BLaER1 treated with 17β-estradiol and CSF1 and Interleukin-3, amounts not matched to agents 10 nM and 100 nM (cell line): ENCODE measurements around the gene FRMD4A.

Experiments used
- H3K27ac ChIP-seq, 11 experiments: shearing (Covaris generic); formaldehyde crosslinking; 2 replicates each; pipeline ENCODE4 v1.8.1; 2022
- H3K27me3 ChIP-seq, 11 experiments: shearing (Covaris generic); formaldehyde crosslinking; 2 replicates each; pipeline ENCODE4 v1.8.1; 2022
- H3K36me3 ChIP-seq, 11 experiments: shearing (Covaris generic); formaldehyde crosslinking; 2 replicates each; pipeline ENCODE4 v1.8.1; 2022
- H3K4me1 ChIP-seq, 10 experiments: shearing (Covaris generic); formaldehyde crosslinking; 2 replicates each; pipeline ENCODE4 v1.8.1; 2022
- H3K4me2 ChIP-seq, 11 experiments: shearing (Covaris generic); formaldehyde crosslinking; 2 replicates each; pipeline ENCODE4 v1.8.1; 2022
- H3K4me3 ChIP-seq, 10 experiments: shearing (Covaris generic); formaldehyde crosslinking; 2 replicates each; pipeline ENCODE4 v1.8.1; 2022
- H3K9ac ChIP-seq, 11 experiments: shearing (Covaris generic); formaldehyde crosslinking; 2 replicates each; pipeline ENCODE4 v1.8.1; 2022
- H3K9me3 ChIP-seq, 11 experiments: shearing (Covaris generic); formaldehyde crosslinking; replicated peaks in 1 of 11; 2 replicates each; pipeline ENCODE4 v1.8.1; 2022
- H4K20me1 ChIP-seq, 11 experiments: shearing (Covaris generic); formaldehyde crosslinking; 2 replicates each; pipeline ENCODE4 v1.8.1; 2022
- Cebpa-rat ChIP-seq, 11 experiments: shearing (Covaris generic); IDR thresholded peaks; 2 replicates each; pipeline ENCODE4 v1.8.1; 2022

FRMD4A gene

GRCh38 chr10:13612654-13613373 is 717.9 kb downstream of the FRMD4A start:
- no peak overlapping the region for H3K9ac ChIP-seq
- no peaks in the 10 kb centered on the region for H3K9me3 ChIP-seq
- peaks cover 0 to 14% (median 0%) of the 10 kb centered on the region in 11 experiments; a peak in 3 of 22 replicates for H4K20me1 ChIP-seq
- H3K4me1 ChIP-seq = no peaks in the 10 kb centered on the region
- no peak overlapping the region for H3K4me2 ChIP-seq
- peaks cover 84 to 100% (median 95%) of the 10 kb centered on the region in 11 experiments for H3K36me3 ChIP-seq
- H3K4me3 ChIP-seq = no peak overlapping the region
- no peak for TF ChIP-seq Cebpa-rat (IDR thresholded peaks at IDR 0.05)
- no peaks in the 10 kb centered on the region for H3K27me3 ChIP-seq
- H3K27ac ChIP-seq = no peak overlapping the region

- Histone ChIP-seq H3K4me3 (no peak overlapping the region), H3K4me1 (no peaks in the 10 kb centered on the region), H3K27me3 (no peaks in the 10 kb centered on the region), H3K9me3 (no peaks in the 10 kb centered on the region), H3K9ac (no peak overlapping the region), H3K27ac (no peak overlapping the region), H4K20me1 (peaks cover 0 to 7% (median 0%) of the 10 kb centered on the region in 11 experiments; a peak in 3 of 22 replicates), H3K36me3 (peaks cover 73 to 100% (median 87%) of the 10 kb centered on the region in 11 experiments), H3K4me2 (no peak overlapping the region)
- TF ChIP-seq Cebpa-rat (IDR thresholded peaks at IDR 0.05) = no peak
Observed at GRCh38 chr10:13608246-13608853, 722.4 kb downstream of the FRMD4A start.

- H3K36me3 ChIP-seq = peaks cover 66 to 98% (median 82%) of the 10 kb centered on the region in 11 experiments
- no peaks in the 10 kb centered on the region for H3K9me3 ChIP-seq
- no peak overlapping the region for H3K9ac ChIP-seq
- H3K27me3 ChIP-seq = no peaks in the 10 kb centered on the region
- no peak overlapping the region for H3K4me3 ChIP-seq
- H4K20me1 ChIP-seq = peaks cover 0 to 11% (median 0%) of the 10 kb centered on the region in 11 experiments; a peak in 3 of 22 replicates
- H3K4me1 ChIP-seq = no peaks in the 10 kb centered on the region
- H3K27ac ChIP-seq = no peak overlapping the region
- H3K4me2 ChIP-seq = no peak overlapping the region
- TF ChIP-seq Cebpa-rat (IDR thresholded peaks at IDR 0.05) = no peak
Observed at GRCh38 chr10:13604357-13605040, 726.2 kb downstream of the FRMD4A start.

DNA sequence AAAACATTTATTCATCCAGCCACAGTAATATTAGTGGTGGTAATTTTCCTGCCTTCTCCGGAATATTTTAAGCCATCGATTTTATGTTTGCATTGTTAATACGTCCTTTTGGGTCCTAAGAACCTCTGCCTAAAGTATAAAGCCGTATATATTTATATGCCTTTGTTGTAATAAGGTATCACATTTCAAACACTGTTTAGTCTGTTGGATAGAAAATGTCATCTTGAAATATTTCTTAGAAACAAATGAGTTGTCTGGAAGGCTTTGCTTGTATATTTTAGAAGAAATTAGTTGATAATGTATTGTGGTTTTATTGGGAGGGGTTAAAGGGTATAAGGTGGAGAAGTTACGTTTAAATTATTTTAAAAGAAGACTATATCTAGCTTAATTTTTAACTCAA is 732.8 kb downstream of the FRMD4A start:
- Histone ChIP-seq H3K4me1 (peaks cover 0 to 12% (median 8%) of the 10 kb centered on the region in 10 experiments; a peak in 13 of 20 replicates), H3K36me3 (peaks cover 49 to 96% (median 70%) of the 10 kb centered on the region in 11 experiments), H3K4me2 (no peak overlapping the region), H3K9ac (no peak overlapping the region), H3K27ac (no peak overlapping the region), H4K20me1 (peaks cover 0 to 33% (median 12%) of the 10 kb centered on the region in 11 experiments; a peak in 11 of 22 replicates), H3K9me3 (no peaks in the 10 kb centered on the region), H3K27me3 (no peaks in the 10 kb centered on the region), H3K4me3 (no peak overlapping the region)
- no peak for TF ChIP-seq Cebpa-rat (IDR thresholded peaks at IDR 0.05)

- Histone ChIP-seq H3K4me1 (peaks cover 0 to 17% (median 11%) of the 10 kb centered on the region in 10 experiments; a peak in 13 of 20 replicates), H3K4me3 (no peak overlapping the region), H3K36me3 (peaks cover 38 to 87% (median 58%) of the 10 kb centered on the region in 11 experiments), H3K9me3 (no peaks in the 10 kb centered on the region), H3K9ac (no peak overlapping the region), H4K20me1 (peaks cover 0 to 65% (median 34%) of the 10 kb centered on the region in 11 experiments; a peak in 16 of 22 replicates), H3K27ac (no peak overlapping the region), H3K27me3 (no peaks in the 10 kb centered on the region), H3K4me2 (no peak overlapping the region)
- TF ChIP-seq Cebpa-rat (IDR thresholded peaks at IDR 0.05) = no peak
Observed at GRCh38 chr10:13594641-13595040, 736.1 kb downstream of the FRMD4A start.
